Naive B cell (primary cell): ENCODE results near the gene FASTKD1. TPM values are rescaled to one million over a fixed set of nuclear protein-coding genes. Genes with fewer than 3 reads are reported as not detected.
"Not testable (repeated sequence)": the region's sequence is repeated elsewhere in the genome, so short reads cannot be mapped to it uniquely, and the experiment has no call there.

Experiments
- ATAC-seq, 2 donors: fragments of 150-1000 bp; cut with Tn5 transposase; 2 replicates each; pipeline ENCODE4 v1.10.0; 2021; ENCODE audit warnings: low read depth in 2 of 2, mild to moderate bottlenecking in 2 of 2, moderate library complexity in 2 of 2
- DNase-seq: peaks from one replicate; pipeline ENCODE4 v3.0.0; 2022
- H3K27ac Mint-ChIP-seq, 6 donors: one replicate each; pipeline ENCODE4 v1.8.0; 2020 to 2022; ENCODE audit warnings: mild to moderate bottlenecking in 6 of 6, mixed read lengths in 6 of 6, moderate library complexity in 5 of 6, inconsistent platforms in 2 of 6
- H3K27me3 Mint-ChIP-seq, 3 donors: one replicate each; pipeline ENCODE4 v1.8.0; 2021 to 2022; ENCODE audit warnings: mixed read lengths in 3 of 3, mild to moderate bottlenecking in 1 of 3
- H3K36me3 Mint-ChIP-seq, 2 donors: one replicate each; pipeline ENCODE4 v1.8.0; 2020 to 2022; ENCODE audit warnings: mixed read lengths in 2 of 2, inconsistent platforms in 1 of 2, mild to moderate bottlenecking in 1 of 2
- H3K4me1 Mint-ChIP-seq, 3 donors: one replicate each; pipeline ENCODE4 v1.8.0; 2020 to 2022; ENCODE audit warnings: mixed read lengths in 3 of 3, inconsistent platforms in 1 of 3, mild to moderate bottlenecking in 1 of 3, moderate library complexity in 1 of 3
- H3K4me3 Mint-ChIP-seq, 8 donors: one replicate each; pipeline ENCODE4 v1.8.0; 2020 to 2022; ENCODE audit warnings: mild to moderate bottlenecking in 8 of 8, mixed read lengths in 8 of 8, moderate library complexity in 8 of 8, inconsistent platforms in 2 of 8
- H3K9me3 Mint-ChIP-seq, 7 donors: one replicate each; pipeline ENCODE4 v1.8.0; 2020 to 2022; ENCODE audit warnings: mixed read lengths in 7 of 7, mild to moderate bottlenecking in 5 of 7, inconsistent platforms in 2 of 7, moderate library complexity in 1 of 7
- polyA plus RNA-seq, 6 donors: library from polyadenylated mRNA; unstranded; fragments of 300-500 nt; fragmentation: Illumina TruSeq; gene quantifications; one replicate each; pipeline ENCODE4 v1.2.3, GENCODE V29; 2021; ENCODE audit warnings: low read depth in 6 of 6

FASTKD1 gene
- polyA plus RNA-seq, 6 donors from 2014 or later, result 7.5 to 21.5 (median 12.1) TPM

GRCh38 chr2:169584005-169584877, 10.6 kb upstream of the FASTKD1 start, which contains the start of gene PPIG:
PPIG (plus strand) TSS chr2:169584351; CDS start chr2:169604042, 19,691 bp downstream.
- peak within 1 kb of the TSS; percentile 95 to 100 (median 99) for H3K4me3 Mint-ChIP-seq
- DNase-seq, result peak; percentile 85
- H3K36me3 Mint-ChIP-seq, result peaks cover 0 to 9% of the 10 kb centered on the region in 2 donors
- peak within 1 kb of the TSS; percentile 99 to 100 (median 100) for H3K27ac Mint-ChIP-seq
- H3K27me3 Mint-ChIP-seq, result peaks cover 0 to 5% (median 0%) of the 10 kb centered on the region in 3 donors
- ATAC-seq, result peak; percentile 84
- peaks cover 0 to 11% (median 0%) of the 10 kb centered on the region in 7 donors for H3K9me3 Mint-ChIP-seq
- peaks cover 18 to 44% (median 32%) of the 10 kb centered on the region in 3 donors for H3K4me1 Mint-ChIP-seq

GRCh38 chr2:169583518-169583917, 9.9 kb upstream of the FASTKD1 start:
- DNase-seq (no peak), ATAC-seq (no peak)
- Mint-ChIP-seq H3K27ac (peak overlapping the region; percentile 72 to 100 (median 100)), H3K4me3 (peak overlapping the region in 6 of 8 donors; percentile 22 to 99 (median 82)), H3K9me3 (peaks cover 0 to 11% (median 0%) of the 10 kb centered on the region in 7 donors), H3K36me3 (peaks cover 0 to 9% of the 10 kb centered on the region in 2 donors), H3K4me1 (peaks cover 15 to 38% (median 32%) of the 10 kb centered on the region in 3 donors), H3K27me3 (peaks cover 0 to 12% (median 0%) of the 10 kb centered on the region in 3 donors)

GRCh38 chr2:169582552-169583266, 9.0 kb upstream of the FASTKD1 start:
- peak overlapping the region in 4 of 8 donors; percentile 15 to 95 (median 54) for H3K4me3 Mint-ChIP-seq
- peaks cover 0 to 13% (median 0%) of the 10 kb centered on the region in 3 donors for H3K27me3 Mint-ChIP-seq
- ATAC-seq, H3K36me3 Mint-ChIP-seq, DNase-seq: not testable (repeated sequence)
- H3K9me3 Mint-ChIP-seq, result peaks cover 0 to 11% (median 0%) of the 10 kb centered on the region in 7 donors
- peak overlapping the region in 4 of 6 donors; percentile 62 to 99 (median 81) for H3K27ac Mint-ChIP-seq
- H3K4me1 Mint-ChIP-seq, result peaks cover 12 to 35% (median 32%) of the 10 kb centered on the region in 3 donors

GRCh38 chr2:169579044-169579443, 5.4 kb upstream of the FASTKD1 start:
- no peak for ATAC-seq
- peak overlapping the region in 1 of 6 donors; percentile 69 for H3K27ac Mint-ChIP-seq
- H3K27me3 Mint-ChIP-seq, result peaks cover 0 to 18% (median 0%) of the 10 kb centered on the region in 3 donors

GRCh38 chr2:169575264-169575663, 1.6 kb upstream of the FASTKD1 start:
- not testable (repeated sequence) for H3K36me3 Mint-ChIP-seq, H3K9me3 Mint-ChIP-seq, H3K27ac Mint-ChIP-seq, DNase-seq, H3K4me3 Mint-ChIP-seq, ATAC-seq
- H3K4me1 Mint-ChIP-seq, result peaks cover 11 to 19% (median 12%) of the 10 kb centered on the region in 3 donors
- H3K27me3 Mint-ChIP-seq, result peaks cover 0 to 18% (median 0%) of the 10 kb centered on the region in 3 donors

More at GRCh38 chr2:169579044-169579443, 5.4 kb upstream of the FASTKD1 start:
- Mint-ChIP-seq H3K36me3 (peaks cover 0 to 2% of the 10 kb centered on the region in 2 donors), H3K9me3 (peaks cover 0 to 11% (median 0%) of the 10 kb centered on the region in 7 donors), H3K4me1 (peaks cover 2 to 3% (median 2%) of the 10 kb centered on the region in 3 donors), H3K4me3 (peak overlapping the region in 1 of 8 donors; percentile 1)
- DNase-seq, result no peak

- DNase-seq, H3K36me3 Mint-ChIP-seq, H3K27ac Mint-ChIP-seq, ATAC-seq, H3K9me3 Mint-ChIP-seq: not testable (repeated sequence)
- Mint-ChIP-seq H3K27me3 (peaks cover 0 to 15% (median 0%) of the 10 kb centered on the region in 3 donors), H3K4me3 (peak overlapping the region in 2 of 8 donors; percentile 21 to 47), H3K4me1 (peaks cover 11 to 23% (median 18%) of the 10 kb centered on the region in 3 donors)
Observed at GRCh38 chr2:169574539-169574938, 874 bp upstream of the FASTKD1 start.

- Mint-ChIP-seq H3K27me3 (peaks cover 0 to 9% (median 0%) of the 10 kb centered on the region in 3 donors), H3K27ac (peak overlapping the region; percentile 91 to 98 (median 96)), H3K9me3 (no peaks in the 10 kb centered on the region), H3K4me1 (peaks cover 11 to 23% (median 18%) of the 10 kb centered on the region in 3 donors), H3K36me3 (peaks cover 0 to 6% of the 10 kb centered on the region in 2 donors), H3K4me3 (peak overlapping the region; percentile 94 to 99 (median 98))
- no peak for ATAC-seq
- no peak for DNase-seq
Observed at GRCh38 chr2:169573974-169574299, 272 bp upstream of the FASTKD1 start.

GRCh38 chr2:169572821-169573159, 875 bp downstream of the FASTKD1 start:
- DNase-seq, result no peak
- Mint-ChIP-seq H3K4me1 (peaks cover 11 to 26% (median 18%) of the 10 kb centered on the region in 3 donors), H3K9me3 (no peaks in the 10 kb centered on the region), H3K36me3 (peaks cover 0 to 6% of the 10 kb centered on the region in 2 donors), H3K27me3 (peaks cover 0 to 4% (median 0%) of the 10 kb centered on the region in 3 donors), H3K27ac (peak overlapping the region in 4 of 6 donors; percentile 91 to 98 (median 96)), H3K4me3 (peak overlapping the region; percentile 94 to 99 (median 98))
- no peak for ATAC-seq

- no peak overlapping the region for H3K27ac Mint-ChIP-seq
- H3K9me3 Mint-ChIP-seq, result no peaks in the 10 kb centered on the region
- peaks cover 11 to 26% (median 18%) of the 10 kb centered on the region in 3 donors for H3K4me1 Mint-ChIP-seq
- DNase-seq (no peak), ATAC-seq (no peak)
- H3K27me3 Mint-ChIP-seq, result no peaks in the 10 kb centered on the region
- H3K36me3 Mint-ChIP-seq, result peaks cover 0 to 6% of the 10 kb centered on the region in 2 donors
- no peak overlapping the region for H3K4me3 Mint-ChIP-seq
Observed at GRCh38 chr2:169572189-169572588, 1.5 kb downstream of the FASTKD1 start.

- no peak overlapping the region for H3K4me3 Mint-ChIP-seq
- no peak for DNase-seq
- no peak overlapping the region for H3K27ac Mint-ChIP-seq
- H3K4me1 Mint-ChIP-seq, result peaks cover 11 to 26% (median 18%) of the 10 kb centered on the region in 3 donors
- no peaks in the 10 kb centered on the region for H3K9me3 Mint-ChIP-seq
- H3K36me3 Mint-ChIP-seq, result peaks cover 0 to 6% of the 10 kb centered on the region in 2 donors
- ATAC-seq, result no peak
- H3K27me3 Mint-ChIP-seq, result no peaks in the 10 kb centered on the region
Observed at GRCh38 chr2:169571571-169571970, 2.1 kb downstream of the FASTKD1 start.

- not testable (repeated sequence) for H3K27ac Mint-ChIP-seq, ATAC-seq, H3K27me3 Mint-ChIP-seq, H3K36me3 Mint-ChIP-seq, DNase-seq, H3K9me3 Mint-ChIP-seq
- peak overlapping the region in 1 of 8 donors; percentile 27 for H3K4me3 Mint-ChIP-seq
- peaks cover 11 to 26% (median 18%) of the 10 kb centered on the region in 3 donors for H3K4me1 Mint-ChIP-seq
Observed at GRCh38 chr2:169570752-169571151, 2.9 kb downstream of the FASTKD1 start.

GRCh38 chr2:169569948-169570347, 3.7 kb downstream of the FASTKD1 start:
- Mint-ChIP-seq H3K9me3 (peaks cover 0 to 1% (median 0%) of the 10 kb centered on the region in 7 donors), H3K27me3 (no peaks in the 10 kb centered on the region), H3K27ac (peak overlapping the region in 1 of 6 donors; percentile 58), H3K36me3 (peaks cover 0 to 6% of the 10 kb centered on the region in 2 donors), H3K4me3 (no peak overlapping the region), H3K4me1 (peaks cover 11 to 26% (median 18%) of the 10 kb centered on the region in 3 donors)
- no peak for DNase-seq
- no peak for ATAC-seq

GRCh38 chr2:169565686-169566085, 8.0 kb downstream of the FASTKD1 start:
- peaks cover 0 to 2% (median 0%) of the 10 kb centered on the region in 7 donors for H3K9me3 Mint-ChIP-seq
- ATAC-seq, result no peak

More at GRCh38 chr2:169565686-169566085, 8.0 kb downstream of the FASTKD1 start:
- no peak for DNase-seq
- no peak overlapping the region for H3K4me3 Mint-ChIP-seq
- no peaks in the 10 kb centered on the region for H3K27me3 Mint-ChIP-seq
- H3K4me1 Mint-ChIP-seq, result peaks cover 0 to 10% (median 6%) of the 10 kb centered on the region in 3 donors
- H3K27ac Mint-ChIP-seq, result peak overlapping the region in 1 of 6 donors; percentile 47
- H3K36me3 Mint-ChIP-seq, result peaks cover 0 to 18% of the 10 kb centered on the region in 2 donors
